ENCODE measurements around the gene RNASE12. TPM values are rescaled to one million over a fixed set of nuclear protein-coding genes. Genes with fewer than 3 reads are reported as not detected.
"Not testable (repeated sequence)": the region's sequence is repeated elsewhere in the genome, so short reads cannot be mapped to it uniquely, and the experiment has no call there.

Gene RNASE12
- total and polyA plus RNA-seq, 2 experiments from 2014 or later: not detected

- H3K4me1 ChIP-seq (ENCODE audit: low read depth): no peaks in the 10 kb centered on the region
- no peak overlapping the region for H3K4me3 ChIP-seq
- no peaks in the 10 kb centered on the region for H3K27me3 ChIP-seq
- TF ChIP-seq CTCF (IDR thresholded peaks at IDR 0.05; ENCODE audit: low read depth, low read length): no peak
- DNase-seq (ENCODE audit: low read depth in 1 of 2, low spot score in 1 of 2): no peak
- H3K36me3 ChIP-seq: no peaks in the 10 kb centered on the region
- no peaks in the 10 kb centered on the region for H3K9me3 ChIP-seq (ENCODE audit: low read depth)
- no peak overlapping the region for H3K27ac ChIP-seq
These were observed 22.8 kb downstream of the RNASE12 start for GRCh38 chr14:20568393-20568792.

DNA sequence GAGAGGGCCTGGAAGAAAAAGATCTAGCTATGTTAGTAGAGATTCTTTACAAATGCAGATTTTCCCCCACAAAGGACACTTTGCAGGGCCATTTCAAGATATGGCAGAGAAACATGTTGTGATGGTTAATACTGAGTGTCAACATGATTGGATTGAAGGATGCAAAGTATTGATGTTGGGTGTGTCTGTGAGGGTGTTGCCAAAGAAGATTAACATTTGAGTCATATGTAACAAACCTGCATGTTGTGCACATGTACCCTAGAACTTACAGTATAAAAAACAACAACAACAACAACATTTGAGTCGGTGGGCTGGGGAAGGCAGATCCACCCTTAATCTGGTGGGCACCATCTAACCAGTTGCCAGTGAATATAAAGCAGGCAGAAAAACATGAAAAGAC, 24.0 kb downstream of the RNASE12 start:
- H3K4me3 ChIP-seq; H3K9me3 ChIP-seq (ENCODE audit: low read depth); H3K36me3 ChIP-seq; H3K4me1 ChIP-seq (ENCODE audit: low read depth); H3K27me3 ChIP-seq; DNase-seq (ENCODE audit: low read depth in 1 of 2, low spot score in 1 of 2); H3K27ac ChIP-seq: not testable (repeated sequence)

DNA sequence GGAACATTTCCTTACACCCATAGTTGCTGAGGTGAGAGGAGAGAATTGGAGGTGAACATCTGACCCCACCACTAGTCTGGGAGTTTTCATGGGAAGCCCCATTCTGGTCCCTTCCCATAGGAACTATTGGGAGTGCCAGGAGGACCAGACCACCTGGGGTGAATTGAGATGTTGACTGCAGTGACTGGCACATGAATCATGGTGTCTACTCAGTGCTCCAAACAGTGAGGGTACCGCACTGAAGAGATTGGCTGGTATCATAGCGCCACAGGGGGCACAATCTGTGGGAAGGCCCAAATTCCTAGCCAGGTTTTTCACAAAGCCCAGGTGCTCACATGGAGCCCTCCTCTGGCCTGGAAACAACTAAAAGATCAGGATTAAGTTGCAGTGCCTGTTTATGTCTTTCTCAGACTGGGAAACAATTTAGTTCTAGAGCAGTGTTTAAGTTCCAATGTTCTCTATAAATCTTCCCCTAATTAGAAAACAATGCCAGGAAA, 26.6 kb downstream of the RNASE12 start:
- H3K4me3 ChIP-seq: no peak overlapping the region
- H3K9me3 ChIP-seq (ENCODE audit: low read depth): no peaks in the 10 kb centered on the region
- no peak for DNase-seq (ENCODE audit: low read depth in 1 of 2, low spot score in 1 of 2)
- H3K27me3 ChIP-seq: no peaks in the 10 kb centered on the region
- TF ChIP-seq CTCF (IDR thresholded peaks at IDR 0.05; ENCODE audit: low read depth, low read length): no peak
- H3K36me3 ChIP-seq: no peaks in the 10 kb centered on the region
- no peak overlapping the region for H3K27ac ChIP-seq
- H3K4me1 ChIP-seq (ENCODE audit: low read depth): peaks cover 3% of the 10 kb centered on the region

DNA sequence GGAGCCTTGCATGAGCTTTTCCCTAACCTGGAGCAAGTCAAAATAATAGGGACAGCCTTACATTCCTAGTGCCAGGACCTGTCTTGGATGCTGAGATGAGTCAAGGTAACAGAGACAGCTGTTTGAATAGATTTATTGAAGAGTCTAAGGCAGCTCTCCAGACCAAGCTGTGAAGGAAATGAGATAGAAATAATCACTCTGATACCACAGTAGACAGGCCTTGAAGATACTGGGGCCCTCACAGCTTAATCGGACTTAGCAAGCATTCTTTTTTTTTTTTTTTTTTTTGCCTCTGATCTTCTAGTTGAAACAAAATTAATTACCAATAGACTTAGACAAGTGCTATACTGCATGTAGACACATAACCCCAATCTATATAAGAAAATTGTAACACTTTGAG, 27.2 kb downstream of the RNASE12 start:
- no peaks in the 10 kb centered on the region for H3K27me3 ChIP-seq
- no peak overlapping the region for H3K4me3 ChIP-seq
- no peak overlapping the region for H3K27ac ChIP-seq
- peaks cover 9% of the 10 kb centered on the region for H3K4me1 ChIP-seq (ENCODE audit: low read depth)
- no peak for TF ChIP-seq CTCF (IDR thresholded peaks at IDR 0.05; ENCODE audit: low read depth, low read length)
- H3K9me3 ChIP-seq (ENCODE audit: low read depth): no peaks in the 10 kb centered on the region
- DNase-seq (ENCODE audit: low read depth in 1 of 2, low spot score in 1 of 2): no peak
- H3K36me3 ChIP-seq: no peaks in the 10 kb centered on the region

GRCh38 chr14:20560961-20561360, 30.2 kb downstream of the RNASE12 start, which contains the start of gene RNASE9:
Gene RNASE9 (minus strand): TSS chr14:20561047.
- Histone ChIP-seq H3K9me3 (ENCODE audit: low read depth) (no peaks in the 10 kb centered on the region), H3K27me3 (no peaks in the 10 kb centered on the region), H3K4me1 (ENCODE audit: low read depth) (peaks cover 36% of the 10 kb centered on the region), H3K27ac (peak within 1 kb of the TSS; percentile 97), H3K36me3 (no peaks in the 10 kb centered on the region), H3K4me3 (no peak within 1 kb of the TSS)
- no peak for DNase-seq (ENCODE audit: low read depth in 1 of 2, low spot score in 1 of 2)
- no peak for TF ChIP-seq CTCF (IDR thresholded peaks at IDR 0.05; ENCODE audit: low read depth, low read length)

DNA sequence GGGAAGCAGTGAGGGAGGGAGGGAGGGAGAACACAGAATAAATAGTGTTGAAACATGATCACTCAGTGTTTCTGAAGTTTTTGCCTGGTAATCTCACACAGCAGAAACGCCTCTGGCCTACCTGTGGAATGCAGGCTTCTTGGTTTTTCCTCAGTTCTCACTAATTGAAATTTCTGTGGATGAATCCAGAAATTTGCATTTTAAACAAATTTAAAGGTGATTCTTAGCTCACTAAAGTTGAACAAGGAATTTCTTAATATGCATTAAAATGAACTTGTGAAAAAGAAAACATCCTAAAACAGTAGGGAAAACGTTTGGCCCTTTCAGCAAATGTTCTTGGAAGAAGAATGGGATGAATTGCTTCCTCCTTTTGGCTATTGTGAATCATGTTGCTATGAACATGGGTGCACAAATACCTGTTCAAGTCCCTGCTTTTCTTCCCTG, 31.7 kb downstream of the RNASE12 start:
- H3K4me3 ChIP-seq: no peak overlapping the region

More for the DNA sequence above, 31.7 kb downstream of the RNASE12 start:
- peaks cover 36% of the 10 kb centered on the region for H3K4me1 ChIP-seq (ENCODE audit: low read depth)
- peak overlapping the region; percentile 97 for H3K27ac ChIP-seq
- no peaks in the 10 kb centered on the region for H3K9me3 ChIP-seq (ENCODE audit: low read depth)
- H3K36me3 ChIP-seq: no peaks in the 10 kb centered on the region
- no peak for TF ChIP-seq CTCF (IDR thresholded peaks at IDR 0.05; ENCODE audit: low read depth, low read length)
- DNase-seq (ENCODE audit: low read depth in 1 of 2, low spot score in 1 of 2): no peak
- H3K27me3 ChIP-seq: no peaks in the 10 kb centered on the region
